HG03135 (cell line): ENCODE measurements around the gene BCKDHB.

Source experiments
- ATAC-seq: cut with Tn5 transposase; IDR thresholded peaks from one replicate; pipeline ENCODE4 v1.9.1; 2021; ENCODE audit warnings: mild to moderate bottlenecking, moderate library complexity; ENCODE audit not compliant: unreplicated experiment

The BCKDHB gene

DNA sequence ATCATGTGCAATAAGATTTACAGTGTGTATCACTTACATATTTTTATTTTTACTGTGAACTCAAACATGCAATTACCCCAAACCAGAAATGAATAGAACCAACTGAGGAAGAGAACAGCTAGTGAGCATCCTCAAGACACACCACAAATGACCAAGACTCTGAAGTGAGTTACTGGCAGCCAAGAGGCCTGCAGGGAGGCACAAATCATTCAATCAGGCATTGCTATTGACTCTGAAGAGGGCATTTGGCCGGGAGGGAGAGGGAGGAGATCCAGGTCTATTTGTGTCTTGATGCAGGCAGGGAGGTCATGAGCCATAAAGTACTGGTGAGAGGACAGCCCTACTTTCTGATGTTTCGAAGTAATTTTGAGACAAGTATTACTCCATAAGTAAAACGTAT, 257.7 kb downstream of the BCKDHB start:
- no peak for ATAC-seq

DNA sequence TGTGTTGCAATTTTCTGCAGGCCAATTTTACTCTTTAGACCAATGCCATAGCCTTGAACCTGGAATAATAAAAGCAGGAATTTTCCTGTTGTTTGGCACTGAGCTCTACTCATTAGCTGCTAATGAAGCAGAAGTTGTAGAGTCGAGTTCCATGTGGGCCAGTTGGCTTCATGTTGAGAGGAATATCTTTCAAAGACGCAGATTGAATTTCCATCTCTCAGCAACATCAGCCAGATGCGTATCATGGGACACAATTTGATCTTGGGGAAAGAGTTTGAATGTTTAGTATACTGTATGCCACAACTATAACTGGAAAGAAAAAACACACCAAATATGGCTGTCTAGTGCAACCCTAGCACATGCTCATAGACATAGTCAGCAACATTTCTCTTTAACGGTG, 259.6 kb downstream of the BCKDHB start:
- ATAC-seq, result no peak

DNA sequence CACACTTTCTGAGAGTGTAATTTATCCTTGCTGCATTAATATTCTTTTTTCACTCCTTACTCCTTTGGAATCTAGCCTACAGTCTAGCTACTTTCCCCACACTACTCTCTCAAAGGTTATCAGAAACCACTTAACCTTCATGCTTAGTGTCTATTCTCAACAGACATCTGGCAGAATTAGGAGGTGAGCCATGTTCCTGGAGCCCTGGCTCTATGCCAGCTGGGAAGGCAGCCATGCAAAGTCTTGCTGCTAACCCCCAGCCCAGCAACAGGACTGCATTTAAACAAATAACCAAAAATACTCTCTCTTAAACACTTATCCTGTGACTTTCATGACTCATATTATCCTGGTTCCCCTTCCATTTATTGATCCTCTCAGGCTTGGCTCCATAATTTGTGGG, 260.2 kb downstream of the BCKDHB start:
- ATAC-seq, result no peak

DNA sequence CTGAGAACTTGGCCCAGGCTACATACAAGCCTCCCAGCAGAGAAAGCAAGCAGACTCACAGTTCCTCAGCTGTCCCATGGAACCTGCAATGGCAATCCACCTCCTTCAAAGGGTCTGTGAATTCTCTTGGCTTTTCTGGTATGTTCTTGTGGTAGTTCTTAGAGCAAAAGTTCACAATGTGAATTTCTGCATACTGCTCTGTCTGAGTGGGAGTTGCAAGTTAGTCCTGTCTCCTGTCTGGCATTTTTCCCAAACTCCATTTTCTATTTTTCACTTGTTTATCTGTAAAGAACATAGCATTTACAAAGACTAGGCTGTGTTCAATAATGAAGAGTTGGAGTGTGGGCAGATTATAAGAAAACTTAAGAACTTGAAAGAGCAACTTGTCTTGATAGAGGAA, 269.9 kb downstream of the BCKDHB start:
- ATAC-seq, result no peak

DNA sequence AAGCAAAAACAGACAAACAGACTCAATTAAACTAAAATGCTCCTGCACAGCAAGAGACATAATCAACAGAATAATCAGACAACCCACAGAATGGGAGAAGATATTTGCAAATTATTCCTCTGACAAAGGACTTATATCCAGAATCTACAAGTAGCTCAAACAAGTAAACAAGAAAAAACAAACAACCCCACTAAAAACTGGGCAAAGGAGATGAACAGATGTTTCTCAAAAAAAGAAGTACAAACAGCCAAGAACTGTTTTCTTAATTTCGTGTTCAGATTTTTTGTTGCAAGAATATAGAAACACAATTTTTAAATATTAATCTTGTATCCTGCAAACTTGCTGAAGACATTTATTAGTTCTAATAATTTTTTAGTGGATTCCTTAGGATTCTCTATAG, 274.1 kb downstream of the BCKDHB start:
- ATAC-seq, result no peak

DNA sequence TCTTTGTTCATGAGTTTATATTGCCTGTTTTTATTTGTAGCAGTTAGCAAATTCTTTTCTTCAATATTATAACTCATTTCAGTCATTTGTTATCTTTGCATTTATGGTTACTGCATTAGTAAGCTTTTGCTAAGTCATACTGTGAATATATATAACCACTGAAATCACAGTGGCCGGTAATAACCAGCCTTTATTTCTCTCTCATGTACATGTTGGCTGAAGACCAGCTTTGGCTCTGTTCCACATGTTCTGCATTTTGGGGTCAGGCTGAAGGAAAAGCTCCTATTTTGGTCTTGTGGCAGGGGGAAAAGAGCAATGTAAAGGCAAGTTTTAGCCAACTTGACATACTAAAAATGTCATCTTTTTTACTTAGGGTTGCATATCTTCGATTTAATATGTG, 276.3 kb downstream of the BCKDHB start:
- no peak for ATAC-seq

DNA sequence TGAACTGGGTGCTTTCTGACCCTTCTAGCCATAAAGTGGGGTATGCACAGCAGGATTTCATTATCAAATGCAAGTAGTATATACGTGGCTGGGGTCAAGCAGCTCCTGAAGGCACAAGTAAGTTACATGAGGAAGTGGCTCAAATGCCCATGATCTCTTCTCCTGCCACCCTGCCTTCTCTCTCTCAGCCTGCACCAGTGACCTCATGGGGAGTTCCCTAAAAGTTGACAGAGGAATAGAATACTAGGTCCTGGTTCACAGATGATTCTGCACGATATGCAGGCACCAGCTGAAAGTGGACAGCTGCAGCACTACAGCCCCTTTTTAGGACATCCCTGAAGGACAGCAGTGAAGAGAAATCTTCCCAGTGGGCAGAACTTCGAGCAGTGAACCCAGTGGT, 282.0 kb downstream of the BCKDHB start:
- no peak for ATAC-seq
